HL-60/S4 treated with retinoic acid at 250 ng/mL for 4 days and 3 days (cell line): ENCODE measurements around the gene TFDP2.
"Not testable (repeated sequence)": the region's sequence is repeated elsewhere in the genome, so short reads cannot be mapped to it uniquely, and the experiment has no call there.

Experiments
- in situ Hi-C: fragments of 300-500 bp; cut with MboI; formaldehyde crosslinking; loops from 2 replicates; pipeline ENCODE4 v1.7.0; 2022; ENCODE audit warnings: low sequenced_read_pairs

TFDP2 gene

DNA sequence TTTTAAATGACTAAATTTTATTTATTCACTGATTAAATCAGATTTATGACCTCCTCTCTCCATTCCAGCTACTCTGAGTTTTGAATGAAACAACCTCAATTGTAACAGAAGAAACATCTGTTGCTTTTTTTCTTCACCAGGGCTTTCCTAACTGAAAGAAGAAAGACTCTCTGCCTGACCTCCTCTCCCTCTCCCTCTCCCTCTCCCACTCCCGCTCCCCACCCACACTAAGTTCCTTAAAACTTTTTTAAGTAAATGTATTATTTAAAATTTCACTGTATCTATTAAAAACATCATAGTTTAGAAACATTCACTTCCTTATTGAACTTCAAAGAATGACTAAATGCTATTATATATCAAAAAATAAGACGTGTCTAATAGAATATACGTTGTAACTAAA, 122.0 kb downstream of the TFDP2 start:
- in situ Hi-C loops = no loop called here

DNA sequence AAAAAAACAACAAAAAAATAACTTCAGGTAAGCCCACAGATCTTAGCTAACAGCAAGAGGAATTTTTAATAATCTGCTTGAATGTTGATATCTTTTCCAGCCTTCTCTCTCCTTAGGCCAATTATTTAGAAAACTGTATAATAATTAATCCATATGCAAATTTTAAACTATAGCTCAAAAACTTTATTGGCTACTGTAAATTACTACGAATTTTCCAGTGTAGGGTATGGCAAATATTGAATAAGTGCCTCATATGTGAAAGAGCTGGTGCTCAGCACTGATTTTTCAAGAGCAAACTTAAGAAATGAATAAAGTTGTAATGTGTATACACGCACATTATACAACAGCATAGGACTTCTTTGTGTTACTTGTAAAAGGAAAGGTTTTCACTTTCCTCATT, 123.0 kb downstream of the TFDP2 start:
- in situ Hi-C loops = no loop called here

DNA sequence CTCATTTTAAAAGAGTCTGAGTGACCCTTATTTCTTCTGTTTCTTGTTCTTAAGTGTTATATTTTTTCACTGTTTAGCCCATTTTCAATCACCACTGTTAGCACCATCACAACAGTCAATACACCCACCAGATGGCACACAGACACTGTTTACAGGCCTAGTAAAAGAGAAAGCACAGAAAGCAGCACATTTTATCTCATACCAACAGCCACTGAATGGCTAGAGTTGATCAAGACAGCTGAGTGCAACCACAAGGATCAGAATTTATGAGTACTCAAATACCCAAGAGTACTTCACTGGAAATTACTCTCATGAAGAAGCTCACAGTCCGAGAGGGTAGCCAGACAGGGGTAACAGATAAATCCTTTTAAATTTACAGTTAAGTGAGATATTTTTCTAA, 127.0 kb downstream of the TFDP2 start:
- in situ Hi-C loops = no loop called here

DNA sequence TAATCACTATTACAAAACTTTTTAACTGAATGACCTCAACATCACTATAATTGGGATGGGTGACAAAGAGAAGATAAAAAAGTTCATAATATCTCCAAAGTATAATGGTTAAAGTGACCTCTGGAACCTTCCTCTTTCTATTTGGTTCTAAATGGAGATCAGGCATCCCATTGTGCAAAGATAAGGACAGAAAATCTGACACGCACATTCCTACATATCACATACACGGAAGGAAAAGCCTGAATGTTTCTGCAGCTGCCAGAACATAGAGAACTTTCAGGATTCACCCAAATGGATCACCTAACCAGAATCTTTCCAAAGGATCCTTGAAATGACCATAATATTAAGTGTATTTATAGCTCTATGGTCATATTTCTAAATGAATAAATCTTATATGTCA, 128.2 kb downstream of the TFDP2 start:
- in situ Hi-C loops = no loop called here

DNA sequence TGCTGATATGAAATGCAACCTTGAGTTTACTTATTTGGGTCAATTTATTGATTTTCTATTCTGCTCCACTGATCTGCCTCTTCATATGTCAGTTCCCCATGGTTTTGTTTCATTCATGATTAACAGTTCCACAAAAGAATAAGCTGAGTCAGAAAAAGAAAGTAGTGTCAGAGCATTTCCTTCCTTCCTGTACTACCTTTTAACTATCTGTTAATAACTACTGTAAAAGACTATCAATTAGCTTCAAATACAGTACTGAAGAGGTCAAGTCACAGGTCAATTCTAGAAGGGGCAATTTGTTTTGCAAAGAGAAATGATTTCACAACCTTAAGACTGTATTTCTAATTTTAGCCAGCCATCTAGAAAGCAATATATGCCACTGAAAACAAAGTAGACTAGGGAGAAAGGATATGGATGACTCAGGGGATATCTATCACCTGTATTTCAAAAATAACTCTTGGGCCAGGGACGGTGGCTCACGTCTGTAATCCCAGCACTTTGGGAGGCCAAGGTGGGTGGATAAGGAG, 129.5 kb downstream of the TFDP2 start:
- in situ Hi-C loops = no loop called here

DNA sequence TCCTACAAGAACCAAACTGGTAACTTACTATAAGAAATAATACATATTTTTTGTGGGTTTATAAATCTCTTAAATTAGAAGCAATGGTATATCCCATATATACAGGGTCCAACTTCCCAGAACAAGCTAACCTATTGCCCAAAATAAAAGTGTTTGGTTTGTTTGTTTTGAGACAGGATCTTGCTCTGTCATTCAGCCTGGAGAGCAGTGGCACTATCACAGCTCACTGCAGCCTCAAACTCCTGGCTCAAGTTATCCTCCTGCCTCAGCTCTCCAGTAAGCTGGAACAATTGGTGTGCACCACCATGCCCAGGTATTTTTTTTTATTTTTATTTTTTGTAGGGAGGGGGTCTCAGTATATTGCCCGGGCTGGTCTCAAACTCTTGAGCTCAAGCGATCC, 135.4 kb downstream of the TFDP2 start:
- in situ Hi-C loops = no loop called here

DNA sequence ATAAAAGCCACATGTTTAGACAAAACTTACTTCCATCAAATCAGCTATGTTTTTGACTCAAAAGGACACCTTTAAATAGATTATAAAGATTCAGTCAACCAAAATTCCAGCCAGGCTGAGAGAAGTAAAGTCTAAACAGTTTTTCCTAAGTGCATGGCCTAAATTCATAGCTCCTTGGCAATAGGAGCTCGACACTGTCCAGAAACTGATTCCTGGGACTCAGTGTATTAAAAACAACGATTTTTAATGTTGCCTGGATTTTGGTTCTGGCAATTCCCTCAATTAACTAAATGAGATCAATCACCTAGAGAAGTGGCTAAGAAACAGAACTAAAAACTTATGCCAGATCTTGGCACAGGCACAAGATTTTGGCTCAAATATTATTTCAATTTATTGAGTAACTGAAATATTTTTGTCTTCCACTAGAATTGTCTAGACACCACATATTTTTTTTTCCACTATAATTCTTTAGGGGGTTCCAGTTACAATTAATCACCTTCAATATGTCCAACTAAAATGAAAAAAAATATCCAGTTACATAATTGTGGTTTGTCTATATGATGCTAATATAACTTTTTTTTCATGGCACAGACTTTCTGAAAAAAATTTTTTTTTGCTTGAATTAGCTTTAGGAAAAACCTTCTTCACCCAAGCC, 135.9 kb downstream of the TFDP2 start:
- in situ Hi-C loops = no loop called here

DNA sequence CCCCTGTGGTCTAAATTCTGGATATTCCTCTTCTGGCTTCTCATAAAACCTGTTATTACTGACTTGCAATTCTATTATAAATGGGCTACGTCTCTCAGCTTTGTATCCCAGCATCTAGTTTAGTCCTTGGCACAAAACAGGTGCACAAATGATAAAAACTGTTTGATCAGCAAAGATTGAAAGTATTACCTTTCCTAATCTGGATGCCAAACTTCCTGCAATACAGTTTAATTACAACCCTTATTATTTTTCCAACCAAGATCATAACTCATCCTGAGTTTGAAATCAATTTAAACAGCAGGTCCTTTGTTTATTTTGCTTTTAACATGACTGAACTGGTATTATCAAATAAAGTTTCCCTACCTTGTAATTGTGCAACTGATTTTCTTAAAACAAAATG, 140.3 kb downstream of the TFDP2 start:
- in situ Hi-C loops = no loop called here

DNA sequence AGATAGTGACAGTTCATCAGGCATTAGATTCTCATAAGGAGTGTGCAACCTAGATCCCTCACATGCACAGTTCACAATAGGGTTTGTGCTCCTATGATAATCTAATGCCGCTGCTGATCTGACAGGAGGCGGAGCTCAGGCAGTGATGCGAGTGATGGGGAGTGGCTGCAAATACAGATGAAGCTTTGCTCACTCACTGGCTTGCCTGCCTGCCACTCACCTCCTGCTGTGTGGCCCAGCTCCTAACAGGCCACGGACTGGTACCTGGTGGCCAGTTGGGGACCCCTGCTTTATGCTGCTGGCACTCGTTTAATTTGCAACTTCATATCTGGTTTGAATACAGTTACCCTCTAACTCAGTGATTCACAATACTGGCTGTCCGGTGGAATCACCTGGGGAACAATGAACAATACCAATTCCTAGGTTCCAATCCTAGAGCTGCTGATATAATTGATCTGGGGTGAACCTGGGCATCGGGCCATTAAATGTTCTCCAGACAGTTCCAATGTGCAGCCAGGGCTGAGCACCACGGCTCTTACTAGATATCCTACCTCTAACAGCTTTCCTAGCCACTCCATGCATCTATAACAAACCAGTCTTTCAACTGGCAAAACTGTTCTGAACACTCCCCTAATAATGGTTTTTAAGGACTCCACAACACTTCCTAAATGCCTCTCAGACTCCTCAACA, 141.5 kb downstream of the TFDP2 start:
- in situ Hi-C loops = no loop called here

DNA sequence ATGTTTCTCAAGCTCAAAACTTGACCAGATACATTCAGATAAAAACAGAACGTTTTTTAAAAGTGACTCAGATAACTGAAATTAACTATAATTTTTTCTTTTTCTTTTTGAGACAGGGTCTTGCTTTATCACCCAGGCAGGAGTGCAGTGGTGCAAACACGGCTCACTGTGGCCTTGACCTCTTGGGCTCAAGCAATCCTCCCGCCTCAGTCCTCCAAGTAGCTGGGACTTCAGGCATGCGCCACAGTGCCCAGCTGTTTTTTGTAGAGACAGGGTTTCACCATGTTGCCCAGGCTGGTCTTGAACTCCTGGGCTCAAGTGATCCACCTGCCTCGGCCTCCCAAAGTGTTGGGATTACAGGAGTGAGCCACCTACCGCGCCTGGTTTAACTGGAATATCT, 144.4 kb downstream of the TFDP2 start:
- in situ Hi-C loops = not testable (repeated sequence)

DNA sequence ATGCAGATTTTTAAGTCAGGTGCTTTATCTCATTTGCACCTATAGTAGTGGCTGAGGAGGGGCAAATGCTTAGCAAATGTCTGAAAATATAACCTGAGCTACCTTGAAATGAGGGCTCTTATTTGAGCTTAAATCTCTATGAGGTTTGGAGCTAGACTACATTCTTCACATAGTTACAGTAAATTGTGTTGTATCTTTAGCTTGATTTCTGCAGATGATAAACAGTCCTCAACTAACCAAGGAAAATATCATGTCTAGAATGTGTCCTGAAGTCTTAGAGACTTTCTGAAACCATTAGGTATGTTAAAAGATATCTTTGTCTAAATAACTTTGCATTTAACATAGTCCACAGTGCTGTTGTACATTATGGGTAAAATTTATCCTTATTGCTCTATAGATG, 145.3 kb downstream of the TFDP2 start:
- in situ Hi-C loops = no loop called here

DNA sequence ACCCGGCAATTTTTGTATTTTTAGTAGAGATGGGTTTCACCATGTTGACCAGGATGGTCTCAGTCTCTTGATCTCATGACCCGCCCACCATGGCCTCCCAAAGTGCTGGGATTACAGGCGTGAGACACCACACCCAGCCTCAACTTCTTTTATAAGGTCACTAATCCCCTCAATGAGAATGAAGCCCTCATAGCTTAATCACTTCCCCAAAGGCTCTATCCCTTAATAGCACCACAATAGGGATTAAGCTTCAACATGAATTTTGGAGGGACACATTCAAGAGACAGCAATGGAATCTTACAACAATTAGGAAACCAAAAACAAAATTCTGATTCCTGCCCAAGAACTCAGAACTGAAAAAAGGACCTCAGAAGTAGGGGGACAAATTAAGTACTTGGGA, 146.1 kb downstream of the TFDP2 start:
- in situ Hi-C loops = no loop called here

DNA sequence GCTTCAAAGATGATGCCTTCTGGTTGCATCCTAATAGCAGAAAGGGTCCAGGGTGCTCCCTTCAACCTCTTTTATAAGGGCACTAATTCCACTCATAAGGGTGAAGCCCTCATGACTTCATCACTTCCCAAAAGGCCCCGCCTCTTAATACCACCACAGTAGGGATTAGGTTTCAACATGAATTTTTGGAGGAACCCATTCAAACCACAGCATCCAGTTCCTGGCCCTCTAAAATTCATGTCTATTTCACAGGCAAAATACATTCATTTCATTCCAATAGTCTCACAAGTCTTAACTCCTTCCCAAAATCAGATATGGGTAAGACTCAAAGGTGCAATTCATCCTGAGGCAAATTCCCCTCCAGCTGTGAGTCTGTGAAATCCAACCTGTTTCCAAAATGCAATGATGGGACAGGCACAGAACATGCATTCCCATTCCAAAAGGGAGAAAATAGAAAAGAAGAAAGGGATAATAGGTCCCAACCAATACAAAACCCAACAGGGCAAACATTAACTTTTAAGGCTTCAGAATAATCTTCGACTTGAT, 148.9 kb downstream of the TFDP2 start:
- in situ Hi-C loops = no loop called here

DNA sequence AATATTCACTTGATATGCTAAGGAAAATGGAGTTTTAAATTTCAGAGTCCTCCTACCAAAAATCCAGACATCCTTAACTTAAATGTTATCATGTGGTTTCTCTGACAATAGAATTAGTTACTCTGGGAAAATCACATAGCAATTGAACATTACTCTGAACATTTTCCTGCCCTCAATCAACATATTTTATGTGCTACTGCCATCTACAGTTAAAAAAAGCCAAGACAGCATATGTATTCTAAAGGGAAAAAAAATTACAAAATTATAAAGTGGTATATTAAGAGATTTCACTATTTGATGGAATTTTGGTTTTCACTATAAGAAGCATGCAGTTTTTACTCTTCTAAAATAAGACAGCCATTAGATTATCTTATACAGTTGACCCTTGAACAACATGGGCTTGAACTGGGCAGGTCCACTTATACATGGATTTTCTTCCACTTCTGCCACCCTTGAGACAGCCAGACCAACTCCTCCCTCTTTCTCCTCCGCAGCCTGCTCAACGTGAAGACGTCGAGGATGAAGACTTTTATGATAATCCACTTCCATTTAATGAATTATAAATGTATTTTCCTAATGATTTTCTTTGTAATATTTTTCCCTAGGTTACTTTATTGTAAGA, 150.6 kb downstream of the TFDP2 start:
- in situ Hi-C loops = no loop called here

DNA sequence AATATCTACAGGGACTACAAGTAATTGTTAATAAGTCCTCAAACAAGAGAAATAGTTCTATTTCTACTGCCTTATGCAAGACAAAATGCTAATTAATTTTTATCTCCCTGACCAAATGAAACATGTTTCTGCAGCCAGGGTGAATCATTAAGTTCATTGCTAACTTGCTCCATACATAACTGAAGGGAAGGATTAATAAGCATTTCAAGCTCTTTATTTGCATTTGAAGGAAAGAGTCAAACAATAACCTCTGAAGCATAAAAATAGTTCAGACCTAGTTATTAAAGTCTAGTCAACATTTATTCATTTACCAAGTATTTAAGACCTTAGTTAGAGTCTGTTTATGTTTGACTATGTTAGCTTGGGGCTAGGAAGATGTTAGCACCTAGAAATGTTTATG, 152.9 kb downstream of the TFDP2 start:
- in situ Hi-C loops = no loop called here

DNA sequence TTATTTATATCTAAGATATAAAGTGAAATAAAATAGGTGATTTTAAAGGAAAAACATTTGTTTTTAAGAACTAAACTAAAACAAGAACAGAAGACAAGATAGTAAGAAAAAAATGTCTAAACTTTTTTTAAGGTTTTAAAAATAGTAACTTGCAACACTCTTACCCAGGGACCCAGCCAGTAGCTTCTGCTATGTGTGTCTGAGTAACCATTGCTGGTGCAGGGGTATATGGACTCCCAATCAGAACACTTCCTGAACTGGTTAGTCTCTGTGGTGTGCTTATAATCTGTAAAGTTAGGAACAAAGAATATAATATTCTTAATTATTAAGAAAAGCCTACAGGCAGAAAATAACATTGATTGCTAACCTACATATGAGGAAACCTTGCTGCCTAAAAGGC, 154.5 kb downstream of the TFDP2 start:
- in situ Hi-C loops = no loop called here

DNA sequence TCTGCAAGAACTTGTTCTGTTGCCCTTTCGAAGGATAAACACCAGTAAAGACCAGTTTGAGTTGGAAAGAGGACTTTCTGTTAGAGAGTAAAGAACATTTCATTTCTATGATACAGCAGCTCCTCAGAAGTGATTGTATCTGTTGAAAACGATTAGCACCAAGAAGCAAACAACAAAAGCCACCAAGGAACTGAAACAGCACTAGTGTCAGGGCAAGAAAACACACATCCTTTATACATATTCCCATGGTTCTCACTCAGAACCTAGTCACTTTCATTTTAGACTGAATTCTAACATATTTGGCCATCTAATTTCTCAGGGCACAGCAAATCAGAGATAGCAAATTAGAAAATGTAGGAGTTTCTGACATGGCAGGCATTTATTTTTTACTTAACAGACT, 156.8 kb downstream of the TFDP2 start:
- in situ Hi-C loops = no loop called here

DNA sequence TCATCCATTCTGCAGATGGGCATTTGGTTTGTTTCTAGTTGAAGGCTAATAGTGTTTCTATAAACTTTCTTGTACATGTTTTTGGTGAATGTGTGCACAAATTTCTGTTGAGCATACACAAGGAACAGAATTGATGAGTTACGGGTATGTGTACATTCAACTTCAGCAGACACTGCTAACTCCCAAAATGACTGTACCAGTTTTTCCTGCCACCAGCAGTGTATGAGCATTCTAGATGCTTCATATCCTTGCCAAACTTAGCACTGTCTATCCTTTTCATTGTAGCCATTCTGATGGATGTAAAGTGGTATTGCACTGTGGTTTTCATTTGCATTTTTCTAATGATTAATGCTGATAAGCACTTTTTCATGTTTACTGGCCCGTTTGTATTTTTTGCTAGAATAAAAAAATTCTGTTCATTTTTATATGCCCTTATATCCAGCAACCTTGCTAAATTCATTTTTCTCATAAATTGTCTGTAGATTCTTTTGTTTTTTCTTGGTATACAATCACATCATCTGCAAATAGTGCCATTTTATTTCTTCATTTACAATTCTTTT, 162.7 kb downstream of the TFDP2 start:
- in situ Hi-C loops = no loop called here

DNA sequence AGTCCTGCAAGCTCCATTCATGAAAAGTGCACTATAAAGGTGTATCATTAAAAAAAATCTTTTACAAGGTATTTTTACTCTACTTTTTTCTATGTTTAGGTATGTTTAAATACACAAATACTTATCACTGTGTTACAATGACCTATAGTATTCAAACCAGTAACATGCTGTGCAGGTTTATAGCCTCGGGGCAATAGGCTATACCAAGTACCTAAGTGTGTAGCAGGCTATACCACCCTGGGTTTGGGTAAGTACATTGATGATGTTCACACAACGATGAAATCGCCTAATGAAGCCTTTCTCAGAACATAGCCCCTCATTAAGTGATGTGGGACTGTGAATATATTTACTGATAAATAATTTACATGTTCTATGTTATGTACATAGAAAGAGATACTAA, 168.3 kb downstream of the TFDP2 start:
- in situ Hi-C loops = no loop called here

DNA sequence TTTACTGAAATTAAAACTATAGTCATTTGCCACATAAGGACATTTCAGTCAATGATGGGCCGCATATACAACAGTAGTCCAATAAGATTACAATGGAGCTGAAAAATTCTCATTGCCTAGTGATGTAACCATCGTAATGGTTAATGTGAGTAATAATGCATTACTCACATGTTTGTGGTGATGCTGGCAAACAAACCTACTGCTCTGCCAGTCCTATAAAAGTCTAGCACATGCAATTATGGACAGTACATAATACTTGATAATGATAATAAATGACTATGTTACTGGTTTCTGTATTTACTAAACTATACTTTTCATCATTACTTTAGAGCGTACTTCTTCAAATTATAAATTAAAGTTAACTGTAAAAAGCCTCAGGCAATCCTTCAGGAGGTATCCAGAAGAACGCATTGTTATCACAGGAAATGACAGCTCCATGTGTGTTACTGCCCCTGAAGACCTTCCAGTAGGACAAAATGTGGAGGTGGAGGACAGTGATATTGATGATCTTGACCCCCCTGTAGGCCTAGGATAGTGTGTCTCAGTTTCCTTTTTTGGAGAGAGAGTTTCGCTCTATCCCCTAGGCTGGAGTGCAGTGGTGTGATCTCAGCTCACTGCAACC, 170.2 kb downstream of the TFDP2 start:
- in situ Hi-C loops = no loop called here

DNA sequence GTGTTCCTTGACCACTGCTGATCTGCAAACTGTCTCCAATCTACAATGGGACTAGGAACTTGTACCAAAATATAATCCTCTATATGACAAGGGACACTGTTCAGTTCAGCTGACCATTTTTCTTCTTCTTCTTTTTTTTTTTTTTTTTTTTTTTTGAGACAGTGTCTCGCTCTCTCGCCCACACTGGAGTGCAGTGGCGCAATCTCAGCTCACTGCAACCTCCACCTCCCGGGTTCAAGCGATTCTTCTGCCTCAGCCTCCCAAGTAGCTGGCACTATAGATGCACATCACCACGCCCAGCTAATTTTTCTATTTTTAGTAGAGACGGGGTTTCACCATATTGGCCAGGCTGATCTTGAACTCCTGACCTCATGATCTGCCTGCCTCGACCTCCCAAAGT, 174.6 kb downstream of the TFDP2 start:
- in situ Hi-C loops = not testable (repeated sequence)
